ENCODE results near the gene DRC7.
"Not testable (repeated sequence)": the region's sequence is repeated elsewhere in the genome, so short reads cannot be mapped to it uniquely, and the experiment has no call there.

DRC7 gene

GRCh38 chr16:57765160-57765728 is 70.6 kb downstream of the DRC7 start:
- DNase-seq = no peak

- DNase-seq = no peak
Observed at GRCh38 chr16:57766714-57767348, 72.2 kb downstream of the DRC7 start.

- DNase-seq = no peak
Observed at GRCh38 chr16:57769541-57770145, 75.0 kb downstream of the DRC7 start.

GRCh38 chr16:57770361-57770760 is 75.8 kb downstream of the DRC7 start:
- no peak for DNase-seq

DNA sequence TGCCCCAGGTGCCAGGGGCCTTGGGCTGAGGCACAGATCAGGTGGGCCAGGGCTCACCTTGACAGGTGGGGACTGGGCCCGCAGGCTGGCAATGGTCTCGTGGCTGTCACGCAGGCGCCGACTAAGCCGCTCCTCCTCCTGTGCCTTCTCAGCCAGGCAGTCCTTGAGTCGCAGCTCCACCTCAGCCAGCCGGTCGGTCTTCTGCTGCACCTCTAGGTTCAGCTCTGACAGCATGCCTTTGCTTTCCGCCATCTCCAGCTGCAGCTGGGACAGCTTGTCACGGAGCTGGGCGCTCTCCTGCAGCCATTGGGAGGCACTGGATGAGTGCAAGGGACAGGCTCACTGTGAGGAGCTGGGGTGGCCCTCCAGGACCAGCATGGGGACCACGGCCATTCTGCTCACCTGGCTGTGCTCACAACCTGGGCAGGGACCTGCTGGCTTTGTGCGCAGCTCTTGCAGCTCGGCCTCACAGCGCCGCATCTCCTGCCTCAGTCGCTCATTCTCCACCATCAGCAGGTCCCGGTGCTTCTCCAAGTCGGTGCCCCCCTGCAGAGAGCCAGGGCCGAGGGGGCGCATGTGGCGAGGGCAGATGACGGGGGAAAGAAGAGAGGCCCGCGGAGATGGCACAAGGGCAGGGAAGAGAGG is 76.7 kb downstream of the DRC7 start:
- DNase-seq = no peak

DNA sequence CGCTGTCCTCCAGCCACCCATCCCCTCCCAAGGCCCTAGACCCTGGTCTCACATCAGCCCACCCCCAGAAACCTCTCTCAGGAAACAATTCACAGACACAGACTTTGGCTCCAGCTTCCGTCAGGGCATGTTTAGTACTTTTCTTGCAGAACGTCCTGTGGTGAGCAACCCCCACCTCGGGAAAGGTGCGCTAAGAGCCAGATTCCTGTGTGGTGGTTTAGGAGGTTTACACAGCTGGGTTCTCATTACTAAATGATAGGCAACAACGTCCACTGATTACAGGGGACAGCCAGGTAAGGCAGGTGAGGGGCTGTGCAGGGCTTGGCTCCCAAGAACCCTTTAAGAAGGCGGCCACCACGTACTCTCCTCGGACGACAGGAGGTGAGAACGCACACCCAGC is 78.4 kb downstream of the DRC7 start:
- no peak for DNase-seq

DNA sequence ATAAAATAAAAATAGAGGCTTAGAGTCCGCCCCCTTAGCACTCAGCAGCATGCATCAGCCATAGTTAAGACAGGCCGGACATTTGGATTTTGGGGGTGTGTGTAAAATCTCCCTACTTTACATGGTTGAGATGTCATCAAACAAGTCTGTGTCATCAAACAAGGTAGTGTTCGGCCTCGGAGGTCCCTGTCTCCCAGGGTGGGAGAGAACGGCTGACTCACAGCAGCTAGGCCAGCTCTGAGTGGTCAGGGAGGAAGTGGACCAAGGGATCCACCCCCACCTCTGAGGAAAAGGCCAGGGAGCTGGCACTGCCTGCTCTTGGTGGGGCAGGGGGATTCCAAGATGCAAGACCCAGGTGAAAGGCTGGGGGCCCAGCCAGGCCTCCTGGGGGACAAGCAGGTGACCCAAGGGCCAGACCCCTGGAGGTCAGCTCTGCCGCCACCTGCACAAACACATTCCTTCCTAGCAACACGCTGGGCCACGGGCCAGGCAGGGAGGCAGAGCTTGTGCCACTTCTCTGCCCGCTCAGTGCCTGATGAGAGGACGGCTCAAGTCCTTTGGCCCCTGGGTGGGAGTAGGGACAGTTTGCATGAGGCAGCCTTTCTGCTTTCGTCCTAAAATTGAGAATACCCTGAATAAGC is 79.2 kb downstream of the DRC7 start:
- DNase-seq = no peak

DNA sequence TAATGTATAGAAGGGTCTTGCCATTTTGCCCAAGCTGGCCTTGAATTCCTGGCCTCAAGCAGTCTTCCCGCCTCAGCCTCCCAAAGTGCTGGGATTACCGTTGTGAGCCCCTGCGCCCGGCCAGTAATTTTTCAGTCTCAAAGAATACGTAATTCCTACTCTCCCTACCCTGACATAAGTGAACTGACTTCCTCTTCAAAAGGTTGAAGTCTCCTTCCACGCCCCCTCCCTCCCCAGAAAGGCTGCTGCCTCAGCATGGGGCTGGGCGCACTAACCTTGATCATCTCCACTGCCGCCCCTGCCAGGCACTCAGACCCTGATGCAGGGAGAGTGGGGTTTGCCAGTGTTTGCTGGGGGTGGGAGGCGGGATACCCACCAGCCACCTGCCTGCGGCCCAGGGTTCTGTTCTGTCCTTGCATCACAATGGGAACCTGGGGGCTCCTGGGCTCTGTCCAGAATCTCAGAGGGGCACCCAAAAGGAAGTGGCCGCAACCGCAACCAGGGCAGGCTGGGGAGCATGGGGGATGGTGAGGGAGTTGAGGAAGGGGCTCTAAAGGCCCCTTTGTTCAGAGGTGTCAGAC is 80.2 kb downstream of the DRC7 start:
- no peak for DNase-seq

- DNase-seq = peak; percentile 28
Observed at GRCh38 chr16:57775661-57776469, 81.3 kb downstream of the DRC7 start.

- DNase-seq = no peak
Observed at GRCh38 chr16:57778658-57779057, 84.1 kb downstream of the DRC7 start.

GRCh38 chr16:57779836-57780235 is 85.2 kb downstream of the DRC7 start:
- DNase-seq = not testable (repeated sequence)

DNA sequence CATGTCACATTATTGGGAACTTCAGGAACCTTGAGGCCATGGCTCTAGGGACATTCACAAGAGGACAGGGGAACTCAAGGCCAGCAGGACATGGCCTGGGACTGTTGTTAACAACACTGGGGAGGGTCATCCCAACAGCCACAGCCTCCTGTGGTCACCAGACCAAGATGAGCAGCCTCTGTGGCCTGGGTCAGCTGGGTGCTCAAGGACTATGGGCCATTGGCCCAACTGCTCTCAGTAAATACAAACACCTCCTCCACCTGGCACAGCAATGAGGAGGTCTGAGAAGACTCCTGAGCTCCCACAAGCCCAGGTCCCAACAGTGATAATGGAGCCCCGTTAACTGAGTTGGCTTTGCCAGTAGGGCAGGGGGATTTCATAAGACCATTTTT is 86.7 kb downstream of the DRC7 start:
- DNase-seq = no peak
